KMS-11 (cell line): ENCODE data around the gene GSDMA.

Source experiments
- H2AFZ ChIP-seq: fragments of 200-600 bp; sonication (generic); 2 replicates; pipeline ENCODE4 v1.6.1; 2016; ENCODE audit warnings: antibody characterized with exemption, mixed run types, low read depth
- H3K27ac ChIP-seq: fragments of 200-600 bp; sonication (generic); 2 replicates; pipeline ENCODE4 v1.6.1; 2016; ENCODE audit warnings: mild to moderate bottlenecking, mixed run types
- H3K27me3 ChIP-seq: fragments of 200-600 bp; sonication (generic); 2 replicates; pipeline ENCODE4 v1.6.1; 2017; ENCODE audit warnings: mild to moderate bottlenecking, low read depth, mixed run types, moderate library complexity; ENCODE audit not compliant: insufficient read depth
- H3K36me3 ChIP-seq: fragments of 200-600 bp; sonication (generic); 2 replicates; pipeline ENCODE4 v1.6.1; 2017; ENCODE audit warnings: mild to moderate bottlenecking, mixed run types; ENCODE audit not compliant: insufficient read depth
- H3K4me1 ChIP-seq: fragments of 200-600 bp; sonication (generic); 2 replicates; pipeline ENCODE4 v1.6.1; 2016; ENCODE audit warnings: mild to moderate bottlenecking, low read depth, mixed run types; ENCODE audit not compliant: poor library complexity, severe bottlenecking
- H3K4me2 ChIP-seq: fragments of 200-600 bp; sonication (generic); 2 replicates; pipeline ENCODE4 v1.7.0; 2016; ENCODE audit warnings: mild to moderate bottlenecking, mixed run types
- H3K4me3 ChIP-seq: fragments of 200-600 bp; sonication (generic); IDR thresholded peaks from 2 replicates; pipeline ENCODE4 v1.6.1; 2017; ENCODE audit warnings: low read depth, low read length, mixed read lengths; ENCODE audit not compliant: insufficient read depth
- H3K79me2 ChIP-seq: fragments of 200-600 bp; sonication (generic); 2 replicates; pipeline ENCODE4 v1.6.1; 2016; ENCODE audit warnings: low read depth, mixed run types; ENCODE audit not compliant: insufficient read depth
- H3K9ac ChIP-seq: fragments of 200-600 bp; sonication (generic); 2 replicates; pipeline ENCODE4 v1.6.1; 2016; ENCODE audit warnings: mild to moderate bottlenecking, mixed run types
- H4K20me1 ChIP-seq: fragments of 200-600 bp; sonication (generic); 2 replicates; pipeline ENCODE4 v1.6.1; 2016; ENCODE audit warnings: mild to moderate bottlenecking, mixed run types; ENCODE audit not compliant: insufficient read depth
- TF ChIP-seq, protein P1 (sequence below): fragments of 200-600 bp; sonication (generic); conservative IDR thresholded peaks from 2 replicates; pipeline ENCODE4 v1.6.1; 2017; ENCODE audit warnings: low read depth, mild to moderate bottlenecking, antibody characterized with exemption, low read length, moderate library complexity, mixed read lengths

Gene GSDMA

DNA sequence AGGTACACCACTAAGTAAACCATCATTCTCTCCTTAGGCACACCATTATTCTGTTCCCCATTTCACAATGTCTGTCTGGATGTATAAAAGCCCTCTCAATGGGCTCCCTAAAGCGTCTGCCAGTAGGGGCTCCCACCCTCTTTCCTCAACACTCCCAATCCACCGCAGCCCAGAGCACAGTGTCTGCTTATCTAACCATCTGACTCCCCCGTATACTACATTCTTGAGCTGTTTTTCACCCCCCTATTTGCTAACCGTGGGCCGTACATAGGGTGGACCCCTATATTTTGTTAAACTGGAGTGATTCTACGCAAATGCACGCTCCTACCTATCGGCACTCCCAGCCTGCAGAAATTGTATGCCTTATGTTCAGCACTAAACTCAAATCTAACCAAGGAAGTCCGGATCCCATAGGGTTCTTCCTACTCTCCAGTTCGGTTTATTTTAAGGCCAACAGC is 17.1 kb downstream of the GSDMA start:
- TF ChIP-seq, protein P1, sequence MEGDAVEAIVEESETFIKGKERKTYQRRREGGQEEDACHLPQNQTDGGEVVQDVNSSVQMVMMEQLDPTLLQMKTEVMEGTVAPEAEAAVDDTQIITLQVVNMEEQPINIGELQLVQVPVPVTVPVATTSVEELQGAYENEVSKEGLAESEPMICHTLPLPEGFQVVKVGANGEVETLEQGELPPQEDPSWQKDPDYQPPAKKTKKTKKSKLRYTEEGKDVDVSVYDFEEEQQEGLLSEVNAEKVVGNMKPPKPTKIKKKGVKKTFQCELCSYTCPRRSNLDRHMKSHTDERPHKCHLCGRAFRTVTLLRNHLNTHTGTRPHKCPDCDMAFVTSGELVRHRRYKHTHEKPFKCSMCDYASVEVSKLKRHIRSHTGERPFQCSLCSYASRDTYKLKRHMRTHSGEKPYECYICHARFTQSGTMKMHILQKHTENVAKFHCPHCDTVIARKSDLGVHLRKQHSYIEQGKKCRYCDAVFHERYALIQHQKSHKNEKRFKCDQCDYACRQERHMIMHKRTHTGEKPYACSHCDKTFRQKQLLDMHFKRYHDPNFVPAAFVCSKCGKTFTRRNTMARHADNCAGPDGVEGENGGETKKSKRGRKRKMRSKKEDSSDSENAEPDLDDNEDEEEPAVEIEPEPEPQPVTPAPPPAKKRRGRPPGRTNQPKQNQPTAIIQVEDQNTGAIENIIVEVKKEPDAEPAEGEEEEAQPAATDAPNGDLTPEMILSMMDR = no peak
- H3K4me1 ChIP-seq = peaks cover 27% of the 10 kb centered on the region
- H3K4me3 ChIP-seq = peak overlapping the region; percentile 43
- H3K4me2 ChIP-seq = peak overlapping the region; percentile 50
- no peaks in the 10 kb centered on the region for H4K20me1 ChIP-seq
- H3K27ac ChIP-seq = peak overlapping the region; percentile 83
- H3K36me3 ChIP-seq = peaks cover 14% of the 10 kb centered on the region; the same call in 1 of the 2 replicates
- peak overlapping the region; percentile 97 for H3K9ac ChIP-seq
- no peaks in the 10 kb centered on the region for H3K27me3 ChIP-seq
- peak overlapping the region; percentile 77 for H2AFZ ChIP-seq
- H3K79me2 ChIP-seq = peaks cover 41% of the 10 kb centered on the region

DNA sequence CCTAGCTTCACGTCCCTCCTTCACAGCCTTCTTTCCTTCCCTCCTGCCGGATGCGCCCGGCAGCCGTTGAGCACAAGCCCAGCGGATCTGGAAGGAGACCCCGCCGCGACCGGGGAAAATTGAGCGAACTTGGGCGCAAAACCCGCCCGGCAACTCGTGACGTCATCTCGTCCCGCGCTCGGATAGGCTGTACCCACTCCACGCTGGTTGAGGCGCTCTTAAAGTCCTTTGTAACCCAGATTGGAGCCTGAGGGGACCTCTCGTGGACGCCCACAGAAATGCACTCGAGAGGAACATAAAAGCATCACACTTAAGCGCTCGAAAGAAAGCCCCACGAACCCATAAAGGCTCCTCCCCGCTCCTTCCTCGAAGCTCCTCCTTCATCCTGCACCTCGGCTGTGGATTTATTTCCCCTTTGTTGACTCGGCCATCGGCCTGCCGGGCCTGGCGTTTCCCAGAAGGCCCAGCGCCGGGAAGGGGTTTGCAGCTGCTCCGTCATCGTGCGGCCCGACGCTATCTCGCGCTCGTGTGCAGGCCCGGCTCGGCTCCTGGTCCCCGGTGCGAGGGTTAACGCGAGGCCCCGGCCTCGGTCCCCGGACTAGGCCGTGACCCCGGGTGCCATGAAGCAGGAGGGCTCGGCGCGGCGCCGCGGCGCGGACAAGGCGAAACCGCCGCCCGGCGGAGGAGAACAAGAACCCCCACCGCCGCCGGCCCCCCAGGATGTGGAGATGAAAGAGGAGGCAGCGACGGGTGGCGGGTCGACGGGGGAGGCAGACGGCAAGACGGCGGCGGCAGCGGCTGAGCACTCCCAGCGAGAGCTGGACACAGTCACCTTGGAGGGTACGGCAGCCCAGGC is 17.8 kb downstream of the GSDMA start, which contains the start of gene PSMD3:
TSS of gene PSMD3 (plus strand) at position 457 of the 856 bp plus-strand sequence. CDS start at position 621, 164 bp downstream.
- peak within 1 kb of the TSS; percentile 83 for H3K27ac ChIP-seq
- H3K9ac ChIP-seq = peak within 1 kb of the TSS; percentile 97
- TF ChIP-seq, protein P1 = peak; percentile 84
- H3K4me3 ChIP-seq = peak within 1 kb of the TSS; percentile 43
- H3K4me2 ChIP-seq = peak within 1 kb of the TSS; percentile 97
- H3K79me2 ChIP-seq = peaks cover 41% of the 10 kb centered on the region
- H2AFZ ChIP-seq = peak within 1 kb of the TSS; percentile 77
- peaks cover 27% of the 10 kb centered on the region for H3K4me1 ChIP-seq
- H3K27me3 ChIP-seq = no peaks in the 10 kb centered on the region
- peaks cover 19% of the 10 kb centered on the region; the same call in 1 of the 2 replicates for H3K36me3 ChIP-seq
- H4K20me1 ChIP-seq = no peaks in the 10 kb centered on the region

DNA sequence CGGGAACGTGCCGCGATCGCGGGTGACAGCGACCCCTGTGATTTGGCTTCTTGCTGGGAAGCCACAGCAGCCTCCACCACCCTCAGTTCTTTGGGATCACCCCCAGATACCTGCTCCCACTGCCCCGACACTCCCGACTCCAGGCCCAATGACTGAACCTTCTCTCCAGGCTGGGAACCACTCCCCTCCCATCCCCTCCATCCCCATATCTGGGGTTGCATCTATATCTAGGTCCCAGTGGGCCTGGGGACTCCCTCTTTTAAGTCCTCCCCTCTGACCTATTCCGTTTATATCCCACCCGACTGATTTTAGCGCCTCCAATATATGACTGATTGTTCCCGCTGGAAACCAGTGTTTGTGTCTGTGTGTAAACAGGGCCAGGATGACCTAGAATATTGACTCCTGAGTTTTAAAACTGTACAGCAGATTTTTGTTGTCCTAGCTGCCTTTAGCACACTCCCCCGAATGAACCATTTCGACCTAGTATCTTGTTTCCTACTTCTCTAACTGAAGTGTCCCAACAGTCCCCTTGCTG is 18.5 kb downstream of the GSDMA start:
- H3K9ac ChIP-seq = peak overlapping the region; percentile 97
- H3K79me2 ChIP-seq = peaks cover 41% of the 10 kb centered on the region
- peak overlapping the region; percentile 29 for H2AFZ ChIP-seq
- H3K27me3 ChIP-seq = no peaks in the 10 kb centered on the region
- H4K20me1 ChIP-seq = no peaks in the 10 kb centered on the region
- no peak overlapping the region for H3K4me3 ChIP-seq
- H3K4me2 ChIP-seq = peak overlapping the region; percentile 97
- peaks cover 27% of the 10 kb centered on the region for H3K4me1 ChIP-seq
- H3K27ac ChIP-seq = peak overlapping the region; percentile 83
- H3K36me3 ChIP-seq = peaks cover 19% of the 10 kb centered on the region; the same call in 1 of the 2 replicates
- TF ChIP-seq, protein P1 = no peak

DNA sequence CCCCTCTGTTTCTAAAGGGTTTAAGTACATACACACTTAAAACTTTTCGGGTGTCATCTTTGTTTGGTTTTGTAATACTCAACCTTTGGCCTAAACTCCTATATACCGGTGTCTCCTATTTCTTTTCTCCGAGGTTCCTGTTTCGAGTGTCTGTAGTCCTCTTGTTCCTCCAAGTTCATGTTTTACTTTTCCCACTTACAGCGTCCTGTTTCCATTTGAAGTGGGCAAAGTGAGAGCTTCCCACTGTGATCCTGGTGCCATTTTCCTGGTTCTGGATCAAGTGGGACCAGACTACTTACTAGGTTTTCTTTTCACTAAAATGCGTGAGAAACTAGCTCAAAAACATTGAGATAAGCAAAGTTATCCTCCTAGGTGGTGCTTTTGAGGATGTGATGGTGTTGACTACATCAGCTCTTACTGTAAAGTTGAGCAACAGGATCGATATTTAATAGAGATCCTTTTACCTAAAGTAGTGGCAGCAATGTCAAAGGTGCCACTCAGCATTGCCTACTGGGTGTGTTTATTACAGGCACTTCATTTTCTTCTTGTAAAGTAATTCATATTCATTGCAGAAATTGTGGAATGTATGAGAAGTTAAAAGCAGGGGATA is 19.1 kb downstream of the GSDMA start:
- Histone ChIP-seq H3K36me3 (peaks cover 22% of the 10 kb centered on the region; the same call in 1 of the 2 replicates), H2AFZ (no peak overlapping the region), H4K20me1 (no peaks in the 10 kb centered on the region), H3K9ac (peak overlapping the region; percentile 97), H3K4me3 (no peak overlapping the region), H3K27ac (peak overlapping the region; percentile 83), H3K4me1 (peaks cover 27% of the 10 kb centered on the region), H3K4me2 (peak overlapping the region; percentile 97), H3K27me3 (no peaks in the 10 kb centered on the region), H3K79me2 (peaks cover 41% of the 10 kb centered on the region)
- TF ChIP-seq, protein P1 = no peak
